ENCODE data around the gene PNPLA3.

DNA sequence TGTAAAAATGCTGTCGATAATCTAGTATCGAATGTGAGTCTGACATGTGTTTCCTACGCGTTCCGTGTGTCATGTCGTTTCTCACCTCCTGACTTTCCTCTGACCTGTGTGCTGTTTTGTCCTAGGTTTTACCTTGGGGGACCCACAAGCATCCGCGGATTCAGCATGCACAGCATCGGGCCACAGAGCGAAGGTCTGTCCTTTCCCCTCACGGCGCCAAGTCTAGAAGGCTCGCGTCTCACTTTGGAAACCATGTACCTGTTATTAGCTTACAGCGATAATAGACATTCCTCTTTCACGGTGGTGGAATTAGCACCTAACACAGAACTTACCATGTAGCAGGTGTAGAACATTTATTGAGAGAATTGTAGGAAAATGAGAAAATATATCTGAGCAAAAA lies 60.2 kb downstream of the PNPLA3 start:
- TF ChIP-seq, protein P1, sequence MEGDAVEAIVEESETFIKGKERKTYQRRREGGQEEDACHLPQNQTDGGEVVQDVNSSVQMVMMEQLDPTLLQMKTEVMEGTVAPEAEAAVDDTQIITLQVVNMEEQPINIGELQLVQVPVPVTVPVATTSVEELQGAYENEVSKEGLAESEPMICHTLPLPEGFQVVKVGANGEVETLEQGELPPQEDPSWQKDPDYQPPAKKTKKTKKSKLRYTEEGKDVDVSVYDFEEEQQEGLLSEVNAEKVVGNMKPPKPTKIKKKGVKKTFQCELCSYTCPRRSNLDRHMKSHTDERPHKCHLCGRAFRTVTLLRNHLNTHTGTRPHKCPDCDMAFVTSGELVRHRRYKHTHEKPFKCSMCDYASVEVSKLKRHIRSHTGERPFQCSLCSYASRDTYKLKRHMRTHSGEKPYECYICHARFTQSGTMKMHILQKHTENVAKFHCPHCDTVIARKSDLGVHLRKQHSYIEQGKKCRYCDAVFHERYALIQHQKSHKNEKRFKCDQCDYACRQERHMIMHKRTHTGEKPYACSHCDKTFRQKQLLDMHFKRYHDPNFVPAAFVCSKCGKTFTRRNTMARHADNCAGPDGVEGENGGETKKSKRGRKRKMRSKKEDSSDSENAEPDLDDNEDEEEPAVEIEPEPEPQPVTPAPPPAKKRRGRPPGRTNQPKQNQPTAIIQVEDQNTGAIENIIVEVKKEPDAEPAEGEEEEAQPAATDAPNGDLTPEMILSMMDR (IDR thresholded peaks at IDR 0.05; ENCODE audit: low read depth, low read length): no peak
- TF ChIP-seq POLR2A (IDR thresholded peaks at IDR 0.05; ENCODE audit: extremely low read depth, insufficient read length): no peak
- TF ChIP-seq, protein P2, sequence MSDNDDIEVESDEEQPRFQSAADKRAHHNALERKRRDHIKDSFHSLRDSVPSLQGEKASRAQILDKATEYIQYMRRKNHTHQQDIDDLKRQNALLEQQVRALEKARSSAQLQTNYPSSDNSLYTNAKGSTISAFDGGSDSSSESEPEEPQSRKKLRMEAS (IDR thresholded peaks at IDR 0.05; ENCODE audit: low read depth, low read length): no peak
